ENCODE measurements around the gene OR51B2.
"Not testable (repeated sequence)": the region's sequence is repeated elsewhere in the genome, so short reads cannot be mapped to it uniquely, and the experiment has no call there.

The OR51B2 gene, protein sequence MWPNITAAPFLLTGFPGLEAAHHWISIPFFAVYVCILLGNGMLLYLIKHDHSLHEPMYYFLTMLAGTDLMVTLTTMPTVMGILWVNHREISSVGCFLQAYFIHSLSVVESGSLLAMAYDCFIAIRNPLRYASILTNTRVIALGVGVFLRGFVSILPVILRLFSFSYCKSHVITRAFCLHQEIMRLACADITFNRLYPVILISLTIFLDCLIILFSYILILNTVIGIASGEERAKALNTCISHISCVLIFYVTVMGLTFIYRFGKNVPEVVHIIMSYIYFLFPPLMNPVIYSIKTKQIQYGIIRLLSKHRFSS

DNA sequence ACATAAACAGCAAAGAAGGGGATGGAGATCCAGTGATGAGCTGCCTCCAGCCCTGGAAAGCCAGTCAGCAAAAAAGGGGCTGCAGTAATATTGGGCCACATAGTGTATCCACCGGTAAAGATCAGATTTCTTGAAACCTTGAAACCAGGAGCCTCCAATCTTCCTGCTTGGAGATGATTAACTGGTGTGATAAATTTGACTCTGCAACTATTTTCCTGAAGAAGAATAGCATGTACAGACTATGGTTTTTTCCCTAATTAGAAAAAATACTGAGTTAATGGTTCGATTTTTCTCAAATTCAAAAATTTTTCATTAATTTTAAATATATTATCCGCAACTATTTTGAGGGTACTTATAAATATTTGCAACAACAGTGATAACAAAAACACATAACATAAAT lies at the start of gene OR51B2:
TSS of gene OR51B2 (minus strand) at position 101 of the 400 bp plus-strand sequence. CDS start at position 101, 0 bp downstream.
- DNase-seq = no peak

DNA sequence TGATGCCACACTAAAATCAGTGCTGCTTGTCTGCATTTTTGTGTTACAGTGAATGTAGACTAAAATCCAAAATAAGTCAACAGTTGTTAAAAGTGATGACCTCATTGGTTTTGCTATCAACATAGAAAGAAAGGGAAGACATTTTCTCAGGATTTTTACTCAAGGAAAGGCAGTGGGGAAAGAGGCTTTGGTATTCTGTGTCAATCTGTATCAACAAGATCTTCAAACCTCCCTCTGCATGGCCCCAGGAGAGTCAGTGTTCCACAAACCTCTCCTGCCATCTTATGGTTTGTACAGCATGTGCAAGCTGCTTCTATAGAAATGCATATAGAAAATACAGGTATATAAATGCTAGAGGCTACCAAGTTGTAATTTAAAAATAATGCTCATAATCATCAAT lies 45.7 kb upstream of the OR51B2 start:
- no peak for DNase-seq

DNA sequence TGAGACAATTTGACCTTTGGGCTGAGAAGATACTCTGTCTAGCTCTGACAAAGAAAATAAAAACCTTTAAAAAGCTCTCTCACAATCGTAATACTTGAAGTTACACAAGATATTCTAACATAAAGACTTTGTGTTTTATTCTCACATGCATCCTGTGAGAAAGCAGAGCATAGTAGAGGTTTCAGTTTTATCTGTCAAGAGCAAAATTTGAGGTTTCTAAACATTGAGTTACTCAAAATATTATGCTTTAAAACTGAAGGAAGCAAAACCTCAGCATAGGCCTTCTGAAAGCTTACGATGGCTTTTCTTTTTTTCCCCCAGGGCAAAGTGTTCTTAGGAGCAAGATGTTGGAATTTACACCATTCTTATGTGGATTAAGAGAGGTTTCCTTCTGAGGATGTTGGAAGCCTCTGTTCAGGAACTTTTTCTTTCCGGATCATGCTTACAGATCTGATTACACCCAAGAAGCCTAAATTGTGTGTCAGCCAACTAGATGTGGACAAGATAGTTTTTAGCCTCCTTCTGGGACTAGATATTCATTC lies 44.5 kb upstream of the OR51B2 start:
- no peak for DNase-seq

DNA sequence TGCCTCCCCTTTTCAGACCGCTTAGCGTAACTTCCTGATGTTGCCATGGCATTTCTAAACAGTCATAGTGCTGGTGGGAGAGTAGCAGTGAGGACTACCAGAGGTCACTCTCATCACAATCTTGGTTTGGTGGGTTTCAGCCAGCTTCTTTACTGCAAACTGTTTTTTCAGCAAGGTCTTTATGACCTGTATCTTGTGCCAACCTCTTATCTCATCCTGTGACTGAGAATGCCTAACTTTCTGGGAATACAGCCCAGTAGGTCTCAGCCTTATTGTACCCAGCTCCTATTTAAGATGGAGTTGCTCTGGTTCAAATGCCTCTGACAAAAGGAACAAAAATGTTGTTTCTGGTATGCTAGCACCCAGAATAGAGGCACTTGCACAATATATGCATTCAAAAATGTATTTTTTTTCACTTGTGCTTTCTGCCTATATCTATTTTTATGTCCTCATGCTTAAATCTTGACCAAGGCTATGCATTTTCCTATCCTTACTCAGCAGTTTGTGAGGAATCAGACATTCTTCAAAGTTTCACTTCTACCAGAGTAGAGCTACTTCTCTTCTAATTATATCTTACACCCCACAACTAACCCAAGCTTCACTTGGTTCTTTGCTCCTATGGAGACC lies 43.5 kb upstream of the OR51B2 start:
- DNase-seq = no peak

DNA sequence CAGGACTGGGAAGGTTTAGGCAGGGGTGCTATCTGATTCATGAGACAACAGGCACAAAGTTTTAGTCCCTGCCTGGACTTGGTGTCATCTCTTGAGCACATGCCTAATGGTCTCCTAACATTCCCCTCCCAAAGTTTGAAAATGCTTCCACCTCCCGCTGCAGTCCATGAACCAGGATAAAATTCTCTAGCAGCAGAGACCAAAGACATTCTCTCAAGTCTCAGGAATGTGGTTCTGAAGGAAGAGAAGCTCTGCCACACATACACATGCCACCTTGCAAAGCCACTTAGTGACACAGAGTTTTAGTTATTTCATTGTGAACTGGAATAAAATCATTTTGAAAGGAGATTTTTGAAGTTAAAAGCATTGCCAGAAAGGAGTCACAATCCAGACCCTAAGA lies 42.8 kb upstream of the OR51B2 start:
- no peak for DNase-seq

DNA sequence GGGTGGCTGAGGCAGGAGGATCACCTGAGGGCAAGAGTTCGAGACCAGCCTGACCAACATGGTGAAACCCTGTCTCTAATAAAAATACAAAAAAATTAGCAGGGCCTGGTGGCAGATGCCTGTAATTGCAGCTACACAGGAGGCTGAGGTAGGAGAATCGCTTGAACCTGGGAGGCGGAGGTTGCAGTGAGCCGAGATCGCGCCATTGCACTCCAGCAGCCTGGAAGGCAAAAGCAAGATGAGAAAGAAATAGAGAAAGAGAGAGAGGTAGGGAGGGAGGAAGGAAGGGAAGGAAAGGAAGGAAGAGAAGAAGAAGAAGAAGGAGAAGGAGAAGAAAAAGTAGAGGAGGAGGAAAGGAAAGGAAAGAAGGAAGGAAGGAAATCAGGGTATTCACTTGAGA lies 42.3 kb upstream of the OR51B2 start:
- DNase-seq = not testable (repeated sequence)

DNA sequence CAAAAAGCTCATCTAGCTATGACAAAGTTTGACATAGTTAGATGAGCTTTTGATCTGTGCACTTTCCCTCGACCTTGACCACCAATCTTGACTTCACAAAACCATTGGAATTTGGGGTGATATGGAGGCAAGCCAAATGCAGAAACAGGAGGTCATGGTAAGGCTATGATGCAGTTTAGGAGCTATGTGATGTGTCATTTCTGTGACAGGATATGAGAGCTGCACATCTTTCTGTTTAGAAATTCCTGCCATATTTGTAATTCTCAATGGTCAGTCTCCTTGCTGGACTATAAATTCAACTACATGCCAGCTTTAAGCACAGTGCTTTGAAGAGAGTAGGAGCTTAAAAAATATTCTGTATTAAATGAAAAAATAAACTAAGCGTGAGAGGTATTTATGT lies 40.1 kb upstream of the OR51B2 start:
- no peak for DNase-seq

DNA sequence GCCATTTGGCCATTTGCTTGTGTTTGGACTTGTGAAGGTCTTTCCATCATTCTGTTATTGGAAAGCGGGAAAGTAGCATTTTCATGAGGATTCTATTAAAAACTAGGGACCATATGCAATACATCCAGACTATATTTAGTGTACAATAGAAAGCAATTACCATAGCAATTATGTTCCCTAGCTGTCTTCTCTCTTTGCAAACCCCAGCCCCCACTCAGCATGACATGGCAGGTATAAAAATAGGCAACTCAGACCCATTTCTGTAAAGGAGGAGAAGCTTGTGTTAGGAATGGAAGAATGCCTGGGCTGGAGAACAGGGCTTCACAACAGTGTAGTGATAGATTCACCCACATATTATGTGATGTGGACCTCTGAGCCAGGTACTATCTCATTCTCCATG lies 39.6 kb upstream of the OR51B2 start:
- DNase-seq = no peak

DNA sequence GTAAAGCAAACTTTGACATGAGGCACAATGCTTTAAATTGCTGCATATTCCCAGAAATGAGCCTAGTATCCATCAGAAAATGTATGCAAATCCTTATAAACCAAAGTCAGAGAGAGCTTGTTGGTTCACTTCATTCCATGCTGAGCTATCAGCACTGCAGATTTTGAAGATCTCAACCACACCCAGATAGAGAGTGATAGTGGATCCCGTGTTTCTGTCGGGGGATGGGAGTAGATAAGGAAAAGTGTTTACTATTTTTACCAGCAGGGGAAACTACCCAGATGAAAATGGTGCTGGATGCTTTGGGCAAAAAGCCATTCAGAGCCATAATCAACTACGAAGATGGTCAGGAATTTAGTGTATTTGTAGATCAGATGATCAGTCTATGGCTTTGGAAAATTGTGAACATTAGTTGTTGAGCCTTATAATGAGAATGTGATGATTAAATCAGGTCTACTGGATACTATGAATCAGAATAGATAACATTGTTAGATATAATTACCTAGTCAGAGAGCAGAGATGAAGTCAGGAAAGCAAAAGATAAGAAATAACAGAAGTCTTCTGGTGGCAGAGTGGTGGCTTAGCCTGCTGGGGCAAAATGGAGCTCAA lies 38.0 kb upstream of the OR51B2 start:
- no peak for DNase-seq

DNA sequence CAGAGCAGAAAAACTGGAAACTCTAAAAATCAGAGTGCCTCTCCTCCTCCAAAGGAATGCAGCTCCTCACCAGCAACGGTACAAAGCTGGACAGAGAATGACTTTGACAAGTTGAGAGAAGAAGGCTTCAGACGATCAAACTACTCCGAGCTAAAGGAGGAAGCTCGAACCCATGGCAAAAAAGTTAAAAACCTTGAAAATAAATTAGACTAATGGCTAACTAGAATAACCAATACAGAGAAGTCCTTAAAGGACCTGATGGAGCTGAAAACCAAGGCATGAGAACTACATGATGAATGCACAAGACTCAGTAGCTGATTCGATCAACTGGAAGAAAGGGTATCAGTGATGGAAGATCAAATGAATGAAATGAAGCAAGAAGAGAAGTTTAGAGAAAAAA lies 31.9 kb upstream of the OR51B2 start:
- DNase-seq = not testable (repeated sequence)

DNA sequence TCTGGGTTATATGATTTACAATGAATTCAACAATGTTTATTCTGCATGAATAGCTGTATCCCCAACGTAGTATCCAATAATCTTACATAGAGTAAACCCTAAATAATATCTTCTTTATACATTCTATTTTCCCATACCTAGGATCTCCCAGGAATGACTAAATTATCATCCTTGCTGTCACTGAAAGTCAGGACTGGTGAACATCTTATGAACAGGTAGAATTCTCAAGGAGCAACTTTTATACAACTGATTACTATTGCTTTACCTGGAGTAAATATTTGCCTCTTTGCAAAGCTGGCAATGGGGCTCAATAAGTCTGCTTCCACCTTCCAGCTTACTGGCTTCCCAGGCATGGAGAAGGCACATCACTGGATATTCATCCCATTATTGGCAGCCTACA lies 27.1 kb upstream of the OR51B2 start, which contains the start of gene OR51B6:
TSS of gene OR51B6 (plus strand) at position 301 of the 400 bp plus-strand sequence. CDS start at position 301, 0 bp downstream.
- no peak for DNase-seq

DNA sequence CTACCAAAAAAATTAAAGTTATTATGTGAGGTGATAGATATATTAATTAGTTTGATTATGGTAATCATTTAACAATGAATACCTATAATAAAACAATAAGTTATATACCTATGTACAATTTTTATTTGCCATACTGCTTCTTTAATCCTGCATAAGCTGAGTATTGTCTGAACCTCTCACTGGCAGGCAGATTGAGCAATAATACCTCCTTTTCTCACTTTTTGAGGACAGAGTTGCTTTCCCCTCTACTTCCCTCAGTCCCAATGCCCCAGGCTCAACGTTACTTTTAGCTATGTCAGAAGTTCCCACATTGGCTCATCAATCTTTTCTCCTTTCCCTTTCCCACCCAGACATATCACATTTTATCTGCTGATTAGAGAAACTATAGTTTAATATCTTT lies 25.5 kb upstream of the OR51B2 start:
- DNase-seq = no peak

DNA sequence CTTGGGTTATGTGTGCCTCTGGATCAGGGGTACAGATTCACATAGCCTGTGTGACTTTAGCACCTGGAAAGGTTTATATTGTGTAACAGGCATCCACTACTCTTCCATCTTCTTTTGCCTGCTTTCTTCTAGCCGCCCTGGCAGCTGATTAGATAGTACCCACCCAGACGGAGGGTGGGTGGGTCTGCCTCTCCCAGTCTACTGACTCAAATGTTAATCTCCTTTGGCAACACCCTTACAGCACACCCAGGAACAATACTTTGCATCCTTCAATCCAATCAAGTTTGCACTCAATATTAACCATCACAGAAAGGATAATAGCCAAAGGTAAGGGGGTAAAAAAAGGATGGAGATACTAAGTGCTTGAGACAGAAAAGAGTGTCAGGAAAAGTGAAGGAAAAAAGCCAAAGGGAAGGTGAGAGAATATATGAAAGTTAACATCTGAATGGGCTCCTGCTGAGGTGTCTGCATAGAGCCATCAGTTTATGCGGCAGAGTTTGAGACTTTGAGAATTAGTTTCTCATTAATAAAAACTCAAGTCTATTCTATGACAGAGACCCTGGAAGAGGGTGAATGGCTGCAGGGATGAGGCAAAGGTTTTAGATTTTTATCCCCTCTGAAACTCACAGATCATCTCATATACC lies 24.6 kb upstream of the OR51B2 start:
- no peak for DNase-seq

DNA sequence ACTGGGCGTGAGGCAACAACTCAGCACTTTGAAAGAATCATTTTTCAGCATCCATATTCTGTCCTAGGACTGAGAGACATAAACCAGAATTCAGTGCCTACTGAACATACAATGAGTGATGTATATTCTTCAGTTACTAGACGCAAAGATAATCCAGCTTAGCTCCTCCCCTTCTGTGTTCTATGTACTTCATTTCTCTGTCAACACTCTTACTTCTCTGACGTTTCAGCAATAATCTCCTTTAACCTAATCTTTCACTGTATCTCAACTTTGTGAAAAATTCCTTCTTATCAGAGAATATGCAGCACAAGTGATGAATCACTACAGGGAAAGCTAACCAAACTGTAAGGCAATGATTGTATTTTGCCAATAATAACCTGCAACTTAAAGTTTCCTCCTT lies 21.7 kb upstream of the OR51B2 start:
- no peak for DNase-seq

DNA sequence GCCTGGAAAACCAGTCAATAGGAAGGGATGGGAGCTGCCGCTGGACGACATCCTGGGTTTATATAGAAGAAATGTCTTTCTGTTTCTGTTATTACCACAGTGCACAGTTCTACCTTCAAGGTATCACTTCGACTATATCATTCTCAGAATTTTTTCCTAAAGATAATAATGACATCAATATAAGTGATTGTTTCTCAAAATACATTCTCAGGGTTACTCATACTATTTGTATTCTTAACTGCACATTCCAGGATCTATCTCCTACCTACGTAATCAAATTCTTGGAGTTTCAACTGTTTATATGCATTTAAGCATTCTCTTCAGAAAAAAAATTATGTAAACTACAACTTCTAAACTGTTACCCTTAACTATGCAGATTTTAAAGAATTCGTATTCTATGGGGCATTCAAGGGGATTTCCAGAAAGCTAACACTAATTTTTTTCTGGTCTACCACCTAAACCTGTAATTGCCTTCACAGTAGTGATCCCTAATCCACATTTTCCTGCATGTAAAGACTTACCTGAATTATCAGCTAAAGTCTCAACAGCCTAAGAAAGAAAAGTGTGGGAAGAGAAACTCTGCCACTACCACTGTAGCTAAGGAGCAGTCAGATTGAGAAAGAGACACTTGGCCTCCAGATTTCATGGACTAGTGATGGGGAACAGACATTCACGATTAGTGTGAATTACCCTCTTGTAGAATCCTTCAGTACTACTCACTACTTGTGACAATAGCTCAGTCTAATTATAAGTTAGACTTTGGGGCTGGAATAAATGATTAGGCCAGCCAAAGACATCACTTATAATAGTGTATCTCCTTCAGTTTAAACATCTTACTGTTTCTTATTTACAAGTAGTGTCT lies 19.6 kb upstream of the OR51B2 start, which contains the start of gene OR51B5:
TSS of gene OR51B5 (minus strand) at position 51 of the 862 bp plus-strand sequence. CDS start at position 51, 0 bp downstream.
- DNase-seq = no peak

DNA sequence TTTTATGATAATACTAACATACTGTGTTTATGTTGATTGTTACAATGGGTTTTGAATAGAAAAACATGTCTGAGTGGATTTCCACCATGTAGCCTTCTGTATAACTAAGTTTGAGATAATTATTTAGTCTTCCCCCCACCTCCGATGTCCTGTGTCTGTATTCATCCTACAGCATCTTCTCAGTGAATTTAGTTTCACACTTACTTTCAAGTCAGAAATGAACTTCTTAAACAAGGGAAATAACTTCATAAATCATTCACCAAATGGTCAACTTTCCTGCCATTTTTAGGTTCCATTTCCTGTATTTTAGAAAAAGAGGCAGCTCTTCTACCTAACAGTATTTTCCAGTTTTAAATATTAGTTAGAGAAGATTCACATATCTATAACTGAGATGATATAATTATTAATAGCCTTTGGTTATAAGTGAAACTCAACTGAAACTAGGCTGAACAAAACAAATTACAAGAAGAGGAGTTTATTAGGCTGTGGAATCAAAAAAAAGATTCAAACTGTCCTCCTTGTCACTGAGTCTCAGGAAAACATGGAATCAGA lies 15.8 kb upstream of the OR51B2 start:
- no peak for DNase-seq

DNA sequence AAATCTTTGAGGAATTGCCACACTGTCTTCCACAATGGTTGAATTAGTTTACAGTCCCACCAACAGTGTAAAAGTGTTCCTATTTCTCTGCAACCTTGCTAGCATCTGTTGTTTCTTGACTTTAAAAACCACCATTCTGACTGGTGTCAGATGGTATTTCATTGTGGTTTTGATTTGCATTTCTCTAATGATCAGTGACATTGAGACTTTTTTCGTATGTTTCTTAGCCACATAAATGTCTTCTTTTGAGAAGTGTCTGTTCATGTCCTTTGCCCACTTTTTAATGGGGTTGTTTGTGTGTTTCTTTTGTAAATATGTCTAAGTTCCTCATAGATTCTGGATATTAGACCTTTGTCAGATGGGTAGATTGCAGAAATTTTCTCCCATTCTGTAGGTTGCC lies 13.2 kb upstream of the OR51B2 start:
- DNase-seq = not testable (repeated sequence)

DNA sequence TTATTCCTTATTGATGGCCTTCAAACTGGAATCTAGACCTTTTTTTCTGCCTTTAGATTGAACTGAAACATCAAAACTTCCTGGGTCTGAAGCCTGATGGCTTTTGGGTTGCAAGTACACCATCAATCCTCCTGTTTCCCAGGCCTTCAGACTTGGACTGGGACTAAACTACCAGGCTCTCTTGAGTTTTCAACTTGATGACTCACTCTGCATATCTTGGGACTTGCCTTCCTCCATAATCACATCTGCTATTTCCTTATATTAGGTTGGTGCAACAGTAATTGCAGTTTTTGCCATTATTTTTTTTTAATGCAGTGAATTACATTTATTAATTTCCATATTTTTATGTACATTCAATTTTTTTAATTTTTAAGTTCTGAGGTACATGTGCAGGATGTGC lies 12.2 kb upstream of the OR51B2 start:
- DNase-seq = no peak

DNA sequence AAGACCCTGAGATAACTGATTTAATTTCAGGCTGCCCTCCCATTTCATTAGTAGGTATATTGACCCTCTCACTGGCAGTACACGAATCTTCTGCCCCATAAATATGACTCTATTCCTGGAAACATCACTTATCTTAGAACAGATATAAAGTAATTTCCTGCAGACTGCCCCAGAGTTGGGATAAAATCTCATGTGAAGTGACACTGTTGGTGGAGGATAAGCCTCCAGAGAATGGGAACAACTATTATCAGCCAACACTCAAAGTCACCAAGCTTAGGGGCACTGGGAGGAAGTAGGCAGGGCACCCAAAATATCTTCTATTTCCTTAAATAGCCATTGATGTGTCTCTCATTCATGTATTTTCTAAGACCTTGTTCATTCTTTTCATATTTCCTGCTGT lies 11.1 kb upstream of the OR51B2 start:
- no peak for DNase-seq

DNA sequence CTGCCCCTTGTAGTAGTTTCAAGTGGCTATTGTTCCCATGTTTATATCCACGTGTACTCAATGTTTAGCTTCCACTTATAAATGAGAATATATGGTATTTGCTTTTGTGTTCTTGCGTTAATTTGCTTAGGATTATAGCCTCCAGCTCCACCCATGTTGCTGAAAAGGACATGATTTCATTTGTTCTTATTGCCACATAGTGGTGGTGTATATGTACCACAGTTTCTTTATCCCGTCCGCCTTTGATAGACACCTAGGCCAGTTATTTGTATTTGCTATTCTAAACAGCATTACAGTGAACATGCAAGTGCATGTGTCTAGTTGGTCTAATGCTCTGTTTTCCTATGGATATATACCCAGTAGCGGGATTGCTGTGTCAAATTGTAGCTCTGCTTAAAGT lies 6.8 kb downstream of the OR51B2 start:
- DNase-seq = no peak

DNA sequence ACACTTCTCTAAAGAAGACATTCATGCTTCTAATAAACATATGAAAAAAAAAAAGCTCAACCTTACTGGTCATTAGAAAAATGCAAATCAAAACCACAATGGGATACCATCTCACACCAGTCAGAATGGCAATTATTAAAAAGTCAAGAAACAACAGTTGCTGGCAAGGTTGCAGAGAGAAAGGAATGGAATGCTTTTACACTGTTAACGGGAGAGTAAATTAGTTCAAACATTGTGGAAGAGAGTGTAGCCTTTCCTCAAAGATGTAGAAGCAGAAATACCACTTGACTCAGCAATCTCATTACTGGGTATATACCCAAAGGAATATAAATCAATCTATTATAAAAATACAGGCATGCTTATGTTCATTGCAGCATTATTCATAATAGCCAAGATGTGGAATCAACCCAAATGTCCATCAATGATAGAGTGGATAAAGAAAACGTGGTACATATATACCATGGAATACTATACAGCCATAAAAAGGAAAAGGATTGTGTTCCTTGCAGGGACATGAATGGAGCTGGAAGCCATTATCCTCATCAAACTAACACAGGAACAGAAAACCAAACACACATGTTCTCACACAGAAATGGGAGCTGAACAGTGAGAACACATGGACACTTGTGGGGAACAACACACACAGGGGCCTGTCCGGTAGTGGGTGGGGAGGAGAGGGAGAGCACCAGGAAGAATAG lies 10.6 kb downstream of the OR51B2 start:
- not testable (repeated sequence) for DNase-seq

Measured in stimulated activated CD4-positive, alpha-beta T cell treated with anti-CD3 and anti-CD28 coated beads, Interleukin-12 subunit alpha, Interleukin-12 subunit beta, amount 100 ng/mL, for 4 hours (primary cell).